Esophagus muscularis mucosa (tissue), 4 donors: Measurements from ENCODE around the gene PLD3.

Source experiments
- EP300 ChIP-seq: sonication (generic); formaldehyde crosslinking; IDR thresholded peaks from one replicate; pipeline ENCODE4 v1.6.1; 2017; ENCODE audit warnings: antibody characterized with exemption
- POLR2A ChIP-seq: fragments of 450-650 bp; IDR thresholded peaks from one replicate; pipeline ENCODE4 v1.6.1; 2017; ENCODE audit warnings: antibody characterized with exemption, moderate library complexity, mild to moderate bottlenecking, low read depth
- POLR2AphosphoS5 ChIP-seq, 2 donors: sonication (generic); formaldehyde crosslinking; IDR thresholded peaks; one replicate each; pipeline ENCODE4 v1.6.1; 2017; ENCODE audit warnings: antibody characterized with exemption in 2 of 2
- TF ChIP-seq, protein P1 (sequence below), 3 experiments: fragments of 200-600 bp in 2 of 3; fragments of 450-650 bp in 1 of 3; sonication (generic) in 2 of 3; IDR thresholded peaks; one replicate each; pipeline ENCODE4 v1.5.1; 2017 to 2019; ENCODE audit warnings: antibody characterized with exemption in 3 of 3, mild to moderate bottlenecking in 2 of 3, moderate library complexity in 1 of 3

DNA sequence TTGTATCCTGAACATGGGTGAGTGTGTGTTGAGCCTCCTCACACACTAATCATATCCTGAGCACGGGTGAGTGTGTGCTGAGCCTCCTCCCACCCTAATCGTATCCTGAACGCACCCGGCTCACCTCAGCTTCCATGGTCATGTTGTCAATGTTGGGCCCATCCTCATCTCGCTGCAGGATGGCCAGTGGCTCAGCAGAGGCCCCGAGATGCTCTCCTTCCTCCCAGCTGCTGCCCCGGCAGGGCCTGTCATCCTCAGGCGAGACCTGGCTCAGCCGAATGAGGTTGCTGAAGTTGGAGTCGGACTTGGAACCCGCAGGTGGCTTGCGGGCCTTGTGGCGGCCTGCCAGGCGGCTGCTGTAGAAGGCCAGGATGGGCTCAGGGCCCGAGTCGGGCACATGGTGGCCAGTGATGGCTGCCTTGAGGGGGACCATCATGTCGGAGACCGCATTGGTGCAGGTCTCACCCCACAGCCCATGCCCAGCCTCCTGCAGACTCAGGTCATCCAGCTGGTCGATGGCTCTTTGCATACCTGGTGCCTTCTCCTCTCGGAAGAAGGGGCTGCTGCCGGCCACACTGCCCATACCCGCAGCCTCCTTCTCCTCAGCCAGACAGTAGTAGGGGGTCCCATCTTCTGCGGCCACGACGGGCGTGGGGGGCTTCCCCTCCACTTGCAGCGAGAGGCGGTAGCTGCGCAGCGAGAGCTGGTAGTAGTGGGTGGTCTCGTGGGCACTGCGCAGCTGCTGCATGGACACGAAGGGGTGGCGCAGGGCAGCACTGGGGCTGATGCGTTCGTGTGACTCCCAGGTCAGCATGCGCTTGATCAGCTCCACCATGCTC, 31.9 kb downstream of the PLD3 start:
- TF ChIP-seq POLR2AphosphoS5 (IDR thresholded peaks at IDR 0.05) (no peak), EP300 (no peak), POLR2A (no peak)
- TF ChIP-seq, protein P1, sequence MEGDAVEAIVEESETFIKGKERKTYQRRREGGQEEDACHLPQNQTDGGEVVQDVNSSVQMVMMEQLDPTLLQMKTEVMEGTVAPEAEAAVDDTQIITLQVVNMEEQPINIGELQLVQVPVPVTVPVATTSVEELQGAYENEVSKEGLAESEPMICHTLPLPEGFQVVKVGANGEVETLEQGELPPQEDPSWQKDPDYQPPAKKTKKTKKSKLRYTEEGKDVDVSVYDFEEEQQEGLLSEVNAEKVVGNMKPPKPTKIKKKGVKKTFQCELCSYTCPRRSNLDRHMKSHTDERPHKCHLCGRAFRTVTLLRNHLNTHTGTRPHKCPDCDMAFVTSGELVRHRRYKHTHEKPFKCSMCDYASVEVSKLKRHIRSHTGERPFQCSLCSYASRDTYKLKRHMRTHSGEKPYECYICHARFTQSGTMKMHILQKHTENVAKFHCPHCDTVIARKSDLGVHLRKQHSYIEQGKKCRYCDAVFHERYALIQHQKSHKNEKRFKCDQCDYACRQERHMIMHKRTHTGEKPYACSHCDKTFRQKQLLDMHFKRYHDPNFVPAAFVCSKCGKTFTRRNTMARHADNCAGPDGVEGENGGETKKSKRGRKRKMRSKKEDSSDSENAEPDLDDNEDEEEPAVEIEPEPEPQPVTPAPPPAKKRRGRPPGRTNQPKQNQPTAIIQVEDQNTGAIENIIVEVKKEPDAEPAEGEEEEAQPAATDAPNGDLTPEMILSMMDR (IDR thresholded peaks at IDR 0.05) = no peak
